B cell (primary cell): ENCODE data around the gene SGCD. TPM values are rescaled to one million over a fixed set of nuclear protein-coding genes. Genes with fewer than 3 reads are reported as not detected.

Source experiments
- ATAC-seq: fragments of 200-7000 bp; cut with Tn5 transposase; one replicate; pipeline ENCODE4 v1.10.0; 2021; ENCODE audit warnings: low read depth, mild to moderate bottlenecking, moderate number of reproducible peaks, moderate library complexity
- CTCF ChIA-PET: fragments of 350-600 bp; sonication (Branson Sonifier 250); formaldehyde crosslinking; loops from one replicate; lab custom pipeline; 2021; ENCODE audit warnings: antibody characterized with exemption, inconsistent platforms; lab: Charles Lee
- POLR2A ChIA-PET: fragments of 350-600 bp; sonication (Branson Sonifier 250); formaldehyde crosslinking; loops from one replicate; lab custom pipeline; 2021; ENCODE audit warnings: antibody characterized with exemption; lab: Charles Lee
- DNase-seq: peaks from one replicate; pipeline ENCODE4 v3.0.0; 2013
- H2AFZ ChIP-seq: 2 replicates; pipeline ENCODE4 v1.6.1; 2012; ENCODE audit warnings: mild to moderate bottlenecking, low read depth, low read length; ENCODE audit not compliant: insufficient read depth, poor library complexity, severe bottlenecking
- H3K27ac ChIP-seq, 2 donors: 1 replicate in 1 of 2; 2 replicates in 1 of 2; pipeline ENCODE4 v1.5.1; 2012 to 2013; ENCODE audit warnings: low read length in 2 of 2, mild to moderate bottlenecking in 2 of 2, moderate library complexity in 1 of 2
- H3K27me3 ChIP-seq, 4 experiments: fragments of 200-600 bp in 1 of 4; sonication (generic) in 1 of 4; replicated peaks in 1 of 4; 1 replicate in 2 of 4; 2 replicates in 2 of 4; pipeline versions ENCODE4 v1.6.1 to v1.7.0; 2013 to 2016; ENCODE audit warnings: low read length in 3 of 4, mild to moderate bottlenecking in 2 of 4, mixed read lengths in 1 of 4, moderate library complexity in 1 of 4; ENCODE audit not compliant: insufficient read depth in 4 of 4, control insufficient read depth in 3 of 4; ENCODE audit errors: control extremely low read depth in 1 of 4
- H3K36me3 ChIP-seq, 2 experiments: replicated peaks in 1 of 2; 1 replicate in 1 of 2; 2 replicates in 1 of 2; pipeline versions ENCODE4 v1.6.1 to v1.7.1; 2013; ENCODE audit warnings: low read length in 1 of 2; ENCODE audit not compliant: insufficient read depth in 2 of 2, control insufficient read depth in 1 of 2; ENCODE audit errors: control extremely low read depth in 1 of 2, extremely low read depth in 1 of 2
- H3K4me1 ChIP-seq, 2 donors: fragments of 200-600 bp in 1 of 2; sonication (generic) in 1 of 2; 1 replicate in 1 of 2; 2 replicates in 1 of 2; pipeline versions ENCODE4 v1.5.1 to v1.6.1; 2013 to 2017; ENCODE audit warnings: low read length in 2 of 2; ENCODE audit not compliant: control insufficient read depth in 2 of 2, insufficient read depth in 2 of 2
- H3K4me2 ChIP-seq: replicated peaks from 2 replicates; pipeline ENCODE3; 2012; ENCODE audit warnings: mild to moderate bottlenecking, low read depth, low read length; ENCODE audit not compliant: poor library complexity, severe bottlenecking
- H3K4me3 ChIP-seq, 5 experiments: fragments of 200-600 bp in 1 of 5; sonication (generic) in 1 of 5; 1 replicate in 3 of 5; 2 replicates in 2 of 5; pipeline versions ENCODE4 v1.5.1 to v1.7.0; 2011 to 2016; ENCODE audit warnings: low read length in 4 of 5, mild to moderate bottlenecking in 4 of 5, low read depth in 2 of 5, control low read depth in 1 of 5, moderate library complexity in 1 of 5; ENCODE audit not compliant: insufficient read depth in 1 of 5; ENCODE audit errors: control extremely low read depth in 1 of 5, extremely low read depth in 1 of 5
- H3K79me2 ChIP-seq: fragments of 200-600 bp; sonication (generic); one replicate; pipeline ENCODE4 v1.6.0; 2016; ENCODE audit warnings: low read length; ENCODE audit not compliant: control insufficient read depth, insufficient read depth
- H3K9ac ChIP-seq: fragments of 200-600 bp; sonication (generic); 2 replicates; pipeline ENCODE4 v1.6.1; 2017; ENCODE audit warnings: mild to moderate bottlenecking, low read length, moderate library complexity
- H3K9me3 ChIP-seq, 3 donors: one replicate each; pipeline versions ENCODE4 v1.6.1 to v1.7.1; 2013; ENCODE audit warnings: low read length in 2 of 3; ENCODE audit not compliant: control insufficient read depth in 2 of 3, insufficient read depth in 1 of 3; ENCODE audit errors: control extremely low read depth in 1 of 3
- H4K20me1 ChIP-seq: 2 replicates; pipeline ENCODE4 v1.6.0; 2012; ENCODE audit warnings: mild to moderate bottlenecking, low read length; ENCODE audit not compliant: insufficient read depth, control insufficient read depth, poor library complexity, severe bottlenecking
- H3K27ac Mint-ChIP-seq: one replicate; pipeline ENCODE4 v1.8.0; 2021; ENCODE audit warnings: mixed read lengths
- H3K27me3 Mint-ChIP-seq: one replicate; pipeline ENCODE4 v1.8.0; 2021; ENCODE audit warnings: mixed read lengths
- H3K4me1 Mint-ChIP-seq: one replicate; pipeline ENCODE4 v1.8.0; 2021; ENCODE audit warnings: mixed read lengths
- H3K4me3 Mint-ChIP-seq: one replicate; pipeline ENCODE4 v1.8.0; 2021; ENCODE audit warnings: mixed read lengths
- H3K9me3 Mint-ChIP-seq: one replicate; pipeline ENCODE4 v1.8.0; 2022; ENCODE audit warnings: mixed read lengths; ENCODE audit not compliant: insufficient read depth
- EZH2 ChIP-seq: IDR thresholded peaks from 2 replicates; pipeline ENCODE4 v1.6.1; 2012; ENCODE audit warnings: borderline replicate concordance, low read depth, mild to moderate bottlenecking, moderate library complexity, low read length; ENCODE audit not compliant: insufficient read depth, poor library complexity, severe bottlenecking
- WGBS: methylation state at CpG from one replicate; pipeline ENCODE4 v1.1.5; 2013; ENCODE audit warnings: missing lambda C conversion rate; ENCODE audit not compliant: insufficient coverage; 5-methylcytosine and 5-hydroxymethylcytosine counted together
- intact Hi-C: fragments of 100-400 bp; cut with micrococcal nuclease; formaldehyde crosslinking; loops from one replicate; pipeline ENCODE4 v1.10.0; 2022
- polyA plus RNA-seq: library from polyadenylated mRNA; depleted of rRNA; stranded (reverse); fragments of >200 nt; gene quantifications from 2 replicates; pipeline ENCODE4 v1.2.3, GENCODE V29; 2012
- total RNA-seq, 2 donors: library from RNA; stranded (reverse); fragments of 120-200 nt in 1 of 2; gene quantifications; 1 replicate in 1 of 2; 2 replicates in 1 of 2; pipeline versions ENCODE4 v1.2.3 to v1.2.4, GENCODE V29; 2013 to 2022
- TF ChIP-seq, protein P1 (sequence below): fragments of 200-600 bp; IDR thresholded peaks from one replicate; pipeline ENCODE4 v1.8.0; 2022; ENCODE audit warnings: antibody characterized with exemption, mild to moderate bottlenecking

The SGCD gene
- total and polyA plus RNA-seq, 2 donors (not counting 1 experiment from before 2014, with no cell fraction given), result not detected

DNA sequence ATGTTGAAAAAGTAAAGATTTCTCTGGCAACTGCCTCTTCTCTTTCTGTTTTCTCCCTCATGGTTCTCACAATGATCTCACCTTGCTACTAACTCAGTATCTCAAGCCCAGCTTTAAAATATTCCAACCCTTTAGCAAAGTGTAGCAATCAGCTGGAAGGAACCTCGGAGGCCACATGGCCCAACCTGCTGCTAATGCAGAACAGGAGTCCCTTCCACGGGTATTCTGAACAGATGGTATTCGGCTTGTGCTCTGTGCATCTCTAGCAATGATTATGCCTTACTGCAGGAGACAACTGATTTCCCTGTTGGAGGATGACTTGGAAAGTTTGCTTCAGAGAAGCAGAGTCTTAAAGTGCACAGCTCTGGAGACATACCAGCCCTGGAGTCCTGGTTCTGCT is 371.4 kb downstream of the SGCD start:
- H3K4me1 Mint-ChIP-seq, result no peaks in the 10 kb centered on the region
- no peak overlapping the region for H3K27ac Mint-ChIP-seq
- ChIA-PET POLR2A (no interaction called here), CTCF (no interaction called here)
- 67% methylated on average over 3 of the region's 3 CpGs for WGBS
- H3K9me3 Mint-ChIP-seq, result no peaks in the 10 kb centered on the region
- Histone ChIP-seq H4K20me1 (no peaks in the 10 kb centered on the region), H3K9ac (no peak overlapping the region), H3K36me3 (no peaks in the 10 kb centered on the region), H3K4me1 (no peaks in the 10 kb centered on the region), H3K27me3 (no peaks in the 10 kb centered on the region), H3K27ac (no peak overlapping the region), H3K79me2 (no peaks in the 10 kb centered on the region), H2AFZ (no peak overlapping the region), H3K4me3 (no peak overlapping the region), H3K9me3 (no peaks in the 10 kb centered on the region), H3K4me2 (no peak overlapping the region)
- intact Hi-C loops, result no loop called here
- no peak for ATAC-seq
- DNase-seq, result no peak
- H3K4me3 Mint-ChIP-seq, result no peak overlapping the region
- TF ChIP-seq, protein P1, sequence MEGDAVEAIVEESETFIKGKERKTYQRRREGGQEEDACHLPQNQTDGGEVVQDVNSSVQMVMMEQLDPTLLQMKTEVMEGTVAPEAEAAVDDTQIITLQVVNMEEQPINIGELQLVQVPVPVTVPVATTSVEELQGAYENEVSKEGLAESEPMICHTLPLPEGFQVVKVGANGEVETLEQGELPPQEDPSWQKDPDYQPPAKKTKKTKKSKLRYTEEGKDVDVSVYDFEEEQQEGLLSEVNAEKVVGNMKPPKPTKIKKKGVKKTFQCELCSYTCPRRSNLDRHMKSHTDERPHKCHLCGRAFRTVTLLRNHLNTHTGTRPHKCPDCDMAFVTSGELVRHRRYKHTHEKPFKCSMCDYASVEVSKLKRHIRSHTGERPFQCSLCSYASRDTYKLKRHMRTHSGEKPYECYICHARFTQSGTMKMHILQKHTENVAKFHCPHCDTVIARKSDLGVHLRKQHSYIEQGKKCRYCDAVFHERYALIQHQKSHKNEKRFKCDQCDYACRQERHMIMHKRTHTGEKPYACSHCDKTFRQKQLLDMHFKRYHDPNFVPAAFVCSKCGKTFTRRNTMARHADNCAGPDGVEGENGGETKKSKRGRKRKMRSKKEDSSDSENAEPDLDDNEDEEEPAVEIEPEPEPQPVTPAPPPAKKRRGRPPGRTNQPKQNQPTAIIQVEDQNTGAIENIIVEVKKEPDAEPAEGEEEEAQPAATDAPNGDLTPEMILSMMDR, result no peak
- no peak for TF ChIP-seq EZH2
- peaks cover 17% of the 10 kb centered on the region for H3K27me3 Mint-ChIP-seq

DNA sequence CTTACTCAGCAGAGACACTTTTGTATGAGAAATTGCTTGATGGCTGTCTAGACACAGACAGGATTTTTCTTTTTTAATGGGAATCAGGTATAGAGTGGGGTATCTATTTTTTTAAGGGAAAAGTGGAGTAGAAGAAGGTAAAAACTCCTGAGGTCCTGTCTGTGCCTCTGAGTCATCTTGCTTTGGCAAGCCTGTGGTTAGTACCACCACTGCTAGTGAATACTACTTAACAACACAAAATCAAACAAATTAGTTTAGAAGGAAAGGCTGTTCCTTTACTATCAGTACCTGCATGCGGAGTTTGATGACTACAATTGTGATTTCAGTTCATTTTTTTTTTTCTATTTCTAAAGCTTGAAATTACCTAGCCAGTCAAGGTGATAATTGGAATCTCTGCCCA is 372.2 kb downstream of the SGCD start:
- POLR2A ChIA-PET, result no interaction called here

More for the DNA sequence above, 372.2 kb downstream of the SGCD start:
- H2AFZ ChIP-seq, result no peak overlapping the region
- H3K9me3 Mint-ChIP-seq, result no peaks in the 10 kb centered on the region
- H4K20me1 ChIP-seq, result no peaks in the 10 kb centered on the region
- no peaks in the 10 kb centered on the region for H3K4me1 ChIP-seq
- H3K27me3 Mint-ChIP-seq, result peaks cover 12% of the 10 kb centered on the region
- no CpG with 5 or more reads among the region's 1 CpG for WGBS
- DNase-seq (no peak), ATAC-seq (no peak)
- H3K4me2 ChIP-seq, result no peak overlapping the region
- H3K36me3 ChIP-seq, result no peaks in the 10 kb centered on the region
- CTCF ChIA-PET, result no interaction called here
- H3K27ac ChIP-seq, result no peak overlapping the region
- H3K4me1 Mint-ChIP-seq, result no peaks in the 10 kb centered on the region
- H3K27ac Mint-ChIP-seq, result no peak overlapping the region
- no peak overlapping the region for H3K4me3 ChIP-seq
- no peaks in the 10 kb centered on the region for H3K9me3 ChIP-seq
- no peak overlapping the region for H3K4me3 Mint-ChIP-seq
- H3K79me2 ChIP-seq, result no peaks in the 10 kb centered on the region
- intact Hi-C loops, result no loop called here
- no peaks in the 10 kb centered on the region for H3K27me3 ChIP-seq
- H3K9ac ChIP-seq, result no peak overlapping the region
- TF ChIP-seq, protein P1, result no peak
- TF ChIP-seq EZH2, result no peak
